ENCODE measurements around the gene EDA2R. TPM values are rescaled to one million over a fixed set of nuclear protein-coding genes. Genes with fewer than 3 reads are reported as not detected.

EDA2R gene
- total RNA-seq, 1 donor, result 13.4 TPM

GRCh38 chrX:66622209-66622608 is 16.7 kb downstream of the EDA2R start:
- Histone ChIP-seq H3K4me2 (ENCODE audit: insufficient read depth, low read length) (no peak overlapping the region), H3K4me1 (ENCODE audit: insufficient read depth, low read length) (no peaks in the 10 kb centered on the region), H3K27me3 (ENCODE audit: insufficient read depth, low read length) (no peaks in the 10 kb centered on the region), H3K4me3 (ENCODE audit: insufficient read depth, low read length) (no peak overlapping the region), H4K20me1 (ENCODE audit: insufficient read depth, low read length) (peaks cover 3% of the 10 kb centered on the region), H2AFZ (ENCODE audit: low read length) (no peak overlapping the region), H3K27ac (ENCODE audit: low read depth, low read length) (no peak overlapping the region), H3K79me2 (ENCODE audit: insufficient read depth, low read length) (peaks cover 32% of the 10 kb centered on the region), H3K36me3 (ENCODE audit: insufficient read depth, low read length) (no peaks in the 10 kb centered on the region), H3K9me3 (ENCODE audit: low read depth, low read length) (no peaks in the 10 kb centered on the region)
- no peak for TF ChIP-seq CTCF (IDR thresholded peaks at IDR 0.05; ENCODE audit: extremely low read depth, low read depth, low read length)
- DNase-seq (ENCODE audit: insufficient read length, low spot score, missing footprints), result no peak

- no peak for DNase-seq (ENCODE audit: insufficient read length, low spot score, missing footprints)
- Histone ChIP-seq H3K4me3 (ENCODE audit: insufficient read depth, low read length) (no peak overlapping the region), H3K9me3 (ENCODE audit: low read depth, low read length) (no peaks in the 10 kb centered on the region), H4K20me1 (ENCODE audit: insufficient read depth, low read length) (no peaks in the 10 kb centered on the region), H3K79me2 (ENCODE audit: insufficient read depth, low read length) (peaks cover 2% of the 10 kb centered on the region), H3K4me2 (ENCODE audit: insufficient read depth, low read length) (no peak overlapping the region), H3K36me3 (ENCODE audit: insufficient read depth, low read length) (no peaks in the 10 kb centered on the region), H3K4me1 (ENCODE audit: insufficient read depth, low read length) (no peaks in the 10 kb centered on the region), H2AFZ (ENCODE audit: low read length) (no peak overlapping the region), H3K27me3 (ENCODE audit: insufficient read depth, low read length) (no peaks in the 10 kb centered on the region), H3K27ac (ENCODE audit: low read depth, low read length) (no peak overlapping the region)
- no peak for TF ChIP-seq CTCF (IDR thresholded peaks at IDR 0.05; ENCODE audit: extremely low read depth, low read depth, low read length)
These were observed 21.9 kb downstream of the EDA2R start for GRCh38 chrX:66616944-66617343.

- H4K20me1 ChIP-seq (ENCODE audit: insufficient read depth, low read length), result no peaks in the 10 kb centered on the region
- no peaks in the 10 kb centered on the region for H3K9me3 ChIP-seq (ENCODE audit: low read depth, low read length)
- no peaks in the 10 kb centered on the region for H3K79me2 ChIP-seq (ENCODE audit: insufficient read depth, low read length)
- no peaks in the 10 kb centered on the region for H3K4me1 ChIP-seq (ENCODE audit: insufficient read depth, low read length)
- no peaks in the 10 kb centered on the region for H3K27me3 ChIP-seq (ENCODE audit: insufficient read depth, low read length)
- H3K36me3 ChIP-seq (ENCODE audit: insufficient read depth, low read length), result no peaks in the 10 kb centered on the region
- no peak overlapping the region for H3K4me2 ChIP-seq (ENCODE audit: insufficient read depth, low read length)
- no peak overlapping the region for H2AFZ ChIP-seq (ENCODE audit: low read length)
- no peak for DNase-seq (ENCODE audit: insufficient read length, low spot score, missing footprints)
- no peak overlapping the region for H3K27ac ChIP-seq (ENCODE audit: low read depth, low read length)
- no peak overlapping the region for H3K4me3 ChIP-seq (ENCODE audit: insufficient read depth, low read length)
- no peak for TF ChIP-seq CTCF (IDR thresholded peaks at IDR 0.05; ENCODE audit: extremely low read depth, low read depth, low read length)
These were observed 36.4 kb downstream of the EDA2R start for GRCh38 chrX:66602381-66602938.

GRCh38 chrX:66601522-66601921 is 37.4 kb downstream of the EDA2R start:
- Histone ChIP-seq H3K27me3 (ENCODE audit: insufficient read depth, low read length) (no peaks in the 10 kb centered on the region), H3K4me1 (ENCODE audit: insufficient read depth, low read length) (no peaks in the 10 kb centered on the region), H3K9me3 (ENCODE audit: low read depth, low read length) (no peaks in the 10 kb centered on the region), H3K36me3 (ENCODE audit: insufficient read depth, low read length) (peaks cover 3% of the 10 kb centered on the region), H2AFZ (ENCODE audit: low read length) (no peak overlapping the region), H3K4me2 (ENCODE audit: insufficient read depth, low read length) (no peak overlapping the region), H3K79me2 (ENCODE audit: insufficient read depth, low read length) (no peaks in the 10 kb centered on the region), H3K27ac (ENCODE audit: low read depth, low read length) (no peak overlapping the region), H4K20me1 (ENCODE audit: insufficient read depth, low read length) (no peaks in the 10 kb centered on the region), H3K4me3 (ENCODE audit: insufficient read depth, low read length) (no peak overlapping the region)
- TF ChIP-seq CTCF (IDR thresholded peaks at IDR 0.05; ENCODE audit: extremely low read depth, low read depth, low read length), result no peak
- DNase-seq (ENCODE audit: insufficient read length, low spot score, missing footprints), result no peak

Measured in osteoblast (primary cell).